Breast epithelium (tissue), 3 donors: ENCODE measurements around the gene MMP23B.
"Not testable (repeated sequence)": the region's sequence is repeated elsewhere in the genome, so short reads cannot be mapped to it uniquely, and the experiment has no call there.

Experiments used
- POLR2AphosphoS5 ChIP-seq, 3 donors: sonication (generic); formaldehyde crosslinking; IDR thresholded peaks; one replicate each; pipeline ENCODE4 v1.6.1; 2017; ENCODE audit warnings: antibody characterized with exemption in 3 of 3
- TF ChIP-seq, protein P1 (sequence below), 3 donors: fragments of 450-650 bp; IDR thresholded peaks; one replicate each; pipeline ENCODE4 v1.5.1; 2016 to 2017; ENCODE audit warnings: antibody characterized with exemption in 3 of 3, mild to moderate bottlenecking in 3 of 3, moderate library complexity in 3 of 3

DNA sequence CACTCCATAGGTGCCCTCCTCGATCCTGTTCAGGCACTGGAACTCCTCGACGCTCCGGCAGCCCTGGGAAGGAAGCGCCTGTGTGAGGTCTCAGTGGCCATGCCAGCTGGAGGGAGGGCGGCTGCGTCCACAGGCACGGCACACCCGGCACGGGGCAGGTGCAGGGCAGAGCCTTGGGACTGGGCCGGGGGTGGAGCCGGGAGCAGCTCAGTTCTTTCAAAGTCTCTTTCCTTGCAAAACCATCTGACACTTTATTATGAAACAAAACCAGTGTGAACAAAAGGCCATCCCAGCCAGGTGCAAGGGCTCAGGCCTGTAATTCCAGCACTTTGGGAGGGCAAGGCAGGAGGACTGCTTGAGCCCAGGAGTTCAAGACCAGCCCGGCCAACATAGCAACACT is 6.6 kb downstream of the MMP23B start:
- TF ChIP-seq, protein P1, sequence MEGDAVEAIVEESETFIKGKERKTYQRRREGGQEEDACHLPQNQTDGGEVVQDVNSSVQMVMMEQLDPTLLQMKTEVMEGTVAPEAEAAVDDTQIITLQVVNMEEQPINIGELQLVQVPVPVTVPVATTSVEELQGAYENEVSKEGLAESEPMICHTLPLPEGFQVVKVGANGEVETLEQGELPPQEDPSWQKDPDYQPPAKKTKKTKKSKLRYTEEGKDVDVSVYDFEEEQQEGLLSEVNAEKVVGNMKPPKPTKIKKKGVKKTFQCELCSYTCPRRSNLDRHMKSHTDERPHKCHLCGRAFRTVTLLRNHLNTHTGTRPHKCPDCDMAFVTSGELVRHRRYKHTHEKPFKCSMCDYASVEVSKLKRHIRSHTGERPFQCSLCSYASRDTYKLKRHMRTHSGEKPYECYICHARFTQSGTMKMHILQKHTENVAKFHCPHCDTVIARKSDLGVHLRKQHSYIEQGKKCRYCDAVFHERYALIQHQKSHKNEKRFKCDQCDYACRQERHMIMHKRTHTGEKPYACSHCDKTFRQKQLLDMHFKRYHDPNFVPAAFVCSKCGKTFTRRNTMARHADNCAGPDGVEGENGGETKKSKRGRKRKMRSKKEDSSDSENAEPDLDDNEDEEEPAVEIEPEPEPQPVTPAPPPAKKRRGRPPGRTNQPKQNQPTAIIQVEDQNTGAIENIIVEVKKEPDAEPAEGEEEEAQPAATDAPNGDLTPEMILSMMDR (IDR thresholded peaks at IDR 0.05), result not testable (repeated sequence)
- not testable (repeated sequence) for TF ChIP-seq POLR2AphosphoS5 (IDR thresholded peaks at IDR 0.05)
